GM12878 (cell line): ENCODE results near the gene SIT1. TPM values are rescaled to one million over a fixed set of nuclear protein-coding genes. Genes with fewer than 3 reads are reported as not detected.

Experiments used
- ATAC-seq: fragments of 200-7000 bp; cut with Tn5 transposase; 3 replicates; pipeline ENCODE4 v1.9.1; 2020; ENCODE audit warnings: mild to moderate bottlenecking, moderate library complexity
- BruUV-seq: library from RNA; stranded (reverse); fragments of 400-500 nt; replicated peaks from 2 replicates; lab custom pipeline; 2021; lab: Mats Ljungman, UMichigan
- CTCF ChIA-PET: fragments of 300-600 bp; sonication (Branson Sonifier 250); formaldehyde crosslinking; extraction: SDS; loops from one replicate; lab custom pipeline; 2021; ENCODE audit warnings: inconsistent platforms; lab: Yijun Ruan, JAX
- POLR2A ChIA-PET: fragments of 350-600 bp; formaldehyde crosslinking; extraction: SDS; loops from one replicate; lab custom pipeline; 2021; ENCODE audit warnings: inconsistent platforms; lab: Charles Lee
- RAD21 ChIA-PET: fragments of 300-600 bp; sonication (Branson Sonifier 250); formaldehyde crosslinking; loops from one replicate; lab custom pipeline; 2023; ENCODE audit warnings: antibody characterized with exemption; ENCODE audit not compliant: unreplicated experiment; lab: Charles Lee
- SMC1A ChIA-PET: fragments of 300-600 bp; sonication (Branson Sonifier 250); formaldehyde crosslinking; loops from one replicate; lab custom pipeline; 2023; ENCODE audit not compliant: unreplicated experiment, uncharacterized antibody; lab: Charles Lee
- DNase-seq: peaks from one replicate; pipeline ENCODE4 v3.0.0-alpha.2; 2011; ENCODE audit warnings: low read depth, low spot score
- FAIRE-seq: peaks from 3 replicates; lab custom pipeline; 2011; peaks lifted over from hg19 to GRCh38; lab: Jason Lieb, UNC
- H2AFZ ChIP-seq: 2 replicates; pipeline ENCODE4 v1.6.0; 2011; ENCODE audit warnings: low read depth, low read length, control low read depth; ENCODE audit not compliant: control insufficient read depth
- H3K27ac ChIP-seq: 2 replicates; pipeline ENCODE4 v1.5.1; 2011; ENCODE audit warnings: control low read depth; ENCODE audit not compliant: control insufficient read depth, insufficient read depth
- H3K27me3 ChIP-seq, 2 experiments: replicated peaks in 1 of 2; 2 replicates each; pipeline versions ENCODE4 v1.6.0 to v1.6.1; 2011; ENCODE audit warnings: low read length in 1 of 2; ENCODE audit not compliant: control insufficient read depth in 2 of 2, insufficient read depth in 2 of 2
- H3K36me3 ChIP-seq, 2 experiments: 2 replicates each; pipeline ENCODE4 v1.5.1; 2011; ENCODE audit warnings: low read length in 1 of 2; ENCODE audit not compliant: control insufficient read depth in 2 of 2, insufficient read depth in 2 of 2
- H3K4me1 ChIP-seq: 2 replicates; pipeline ENCODE4 v1.6.1; 2011; ENCODE audit warnings: mild to moderate bottlenecking, low read length, moderate library complexity, mixed read lengths; ENCODE audit not compliant: control insufficient read depth, insufficient read depth
- H3K4me2 ChIP-seq: 2 replicates; pipeline ENCODE4 v1.6.0; 2011; ENCODE audit warnings: control low read depth; ENCODE audit not compliant: control insufficient read depth, insufficient read depth
- H3K4me3 ChIP-seq: fragments of 200-600 bp; sonication (generic); 2 replicates; pipeline ENCODE4 v1.5.1; 2016
- H3K79me2 ChIP-seq: 2 replicates; pipeline ENCODE4 v1.6.0; 2011; ENCODE audit warnings: low read length; ENCODE audit not compliant: control insufficient read depth, insufficient read depth
- H3K9ac ChIP-seq: 2 replicates; pipeline ENCODE4 v1.8.0; 2011; ENCODE audit warnings: low read length, control low read depth, mixed read lengths; ENCODE audit not compliant: control insufficient read depth, insufficient read depth
- H3K9me3 ChIP-seq: replicated peaks from 3 replicates; pipeline ENCODE4 v1.5.1; 2011; ENCODE audit warnings: mild to moderate bottlenecking, low read length; ENCODE audit not compliant: control insufficient read depth, insufficient read depth
- H4K20me1 ChIP-seq: 2 replicates; pipeline ENCODE4 v1.6.0; 2011; ENCODE audit not compliant: control insufficient read depth, insufficient read depth
- CREM ChIP-seq: IDR thresholded peaks from 2 replicates; pipeline ENCODE4 v1.6.1; 2014; ENCODE audit warnings: antibody characterized with exemption, low read depth
- DPF2 ChIP-seq: fragments of 450-650 bp; IDR thresholded peaks from 2 replicates; pipeline ENCODE4 v1.6.1; 2017; ENCODE audit warnings: mild to moderate bottlenecking
- EED ChIP-seq: sonication (generic); IDR thresholded peaks from 2 replicates; pipeline ENCODE4 v1.6.1; 2016; ENCODE audit warnings: antibody characterized with exemption, low read depth
- HDAC2 ChIP-seq: fragments of 200-600 bp; sonication (generic); IDR thresholded peaks from 2 replicates; pipeline ENCODE4 v1.6.1; 2017
- IKZF1 ChIP-seq: fragments of 450-650 bp; conservative IDR thresholded peaks from 2 replicates; pipeline ENCODE4 v1.6.1; 2017; ENCODE audit warnings: antibody characterized with exemption, mild to moderate bottlenecking
- KLF5 ChIP-seq: fragments of 450-650 bp; IDR thresholded peaks from 2 replicates; pipeline ENCODE4 v1.6.1; 2014; ENCODE audit warnings: mild to moderate bottlenecking; ENCODE audit not compliant: partially characterized antibody
- LARP7 ChIP-seq: fragments of 450-650 bp; IDR thresholded peaks from 2 replicates; pipeline ENCODE4 v1.6.1; 2017; ENCODE audit warnings: mild to moderate bottlenecking
- MYC ChIP-seq: IDR thresholded peaks from 2 replicates; pipeline ENCODE4 v1.6.1; 2011; ENCODE audit warnings: mild to moderate bottlenecking, low read length, moderate library complexity, inconsistent platforms; ENCODE audit not compliant: insufficient read depth, insufficient replicate concordance, insufficient read length, severe bottlenecking
- NFIC ChIP-seq: IDR thresholded peaks from 2 replicates; pipeline ENCODE4 v1.6.1; 2012; ENCODE audit warnings: low read depth, mild to moderate bottlenecking, inconsistent platforms, low read length, moderate library complexity
- PAX5 ChIP-seq: IDR thresholded peaks from 2 replicates; pipeline ENCODE4 v1.6.1; 2011; ENCODE audit warnings: low read depth, low read length, borderline replicate concordance
- POLR2A ChIP-seq: IDR thresholded peaks from 2 replicates; pipeline ENCODE4 v1.6.1; 2011; ENCODE audit warnings: low read depth, mild to moderate bottlenecking, low read length
- ZBED1 ChIP-seq: IDR thresholded peaks from 2 replicates; pipeline ENCODE4 v1.6.1; 2016; ENCODE audit warnings: borderline replicate concordance
- ZNF384 ChIP-seq: IDR thresholded peaks from 2 replicates; pipeline ENCODE4 v1.6.1; 2012; ENCODE audit warnings: low read depth, mild to moderate bottlenecking, low read length, improper control_type of control experiment, borderline replicate concordance
- ZNF592 ChIP-seq: fragments of 450-650 bp; IDR thresholded peaks from 2 replicates; pipeline ENCODE4 v1.6.1; 2017; ENCODE audit warnings: mild to moderate bottlenecking, moderate library complexity
- WGBS: methylation state at CpG from one replicate; pipeline ENCODE4 v1.1.6; 2016; ENCODE audit warnings: low lambda C conversion rate; ENCODE audit not compliant: insufficient replicate concordance, insufficient coverage; ENCODE audit errors: missing lambda C conversion rate; 5-methylcytosine and 5-hydroxymethylcytosine counted together
- in situ Hi-C: fragments of 300-500 bp; cut with MboI; formaldehyde crosslinking; loops from 9 replicates; pipeline ENCODE4 v1.14.3; 2018; ENCODE audit warnings: mixed read lengths
- intact Hi-C: fragments of 100-400 bp; cut with micrococcal nuclease; formaldehyde crosslinking; loops from one replicate; pipeline ENCODE4 v1.14.2; 2022; ENCODE audit not compliant: unreplicated experiment
- polyA plus RNA-seq, 11 experiments: library from polyadenylated mRNA; depleted of rRNA in 4 of 11; unstranded in 6 of 11; stranded (reverse) in 5 of 11; fragments of >200 nt; fragmentation: Nextera tagmentation in 4 of 11; fragmentation: Illumina TruSeq in 1 of 11; extraction: Ambion mirVana in 4 of 11; extraction: Trizol in 1 of 11; gene quantifications; 1 replicate in 1 of 11; 2 replicates in 10 of 11; pipeline versions ENCODE4 v1.2.1 to v1.2.3, GENCODE V29; 2011 to 2016; ENCODE audit warnings: inconsistent platforms in 2 of 11, missing spikeins in 2 of 11, low read depth in 1 of 11
- total RNA-seq, 4 experiments: library from RNA; depleted of rRNA in 3 of 4; stranded (reverse); fragments of >200 nt in 3 of 4; fragmentation: Illumina TruSeq in 1 of 4; extraction: Trizol in 1 of 4; gene quantifications; 2 replicates each; pipeline versions ENCODE4 v1.2.1 to v1.2.3, GENCODE V29; 2013 to 2021
- TF ChIP-seq, protein P1 (sequence below), 3 experiments: IDR thresholded peaks in 2 of 3; conservative IDR thresholded peaks in 1 of 3; 2 replicates each; pipeline ENCODE4 v1.5.1; 2011; ENCODE audit warnings: low read depth in 3 of 3, low read length in 3 of 3, mild to moderate bottlenecking in 3 of 3, control low read depth in 2 of 3, moderate library complexity in 2 of 3, inconsistent platforms in 1 of 3, mixed read lengths in 1 of 3; ENCODE audit not compliant: control insufficient read depth in 2 of 3, insufficient read depth in 1 of 3; ENCODE audit errors: extremely low read depth in 1 of 3
- TF ChIP-seq, protein P2 (sequence below): fragments of 450-650 bp; IDR thresholded peaks from 2 replicates; pipeline ENCODE4 v1.6.1; 2017; ENCODE audit warnings: mild to moderate bottlenecking, low read depth, inconsistent platforms; ENCODE audit not compliant: poor library complexity, severe bottlenecking

Gene SIT1
- total and polyA plus RNA-seq, 10 of the 15 experiments (the other 5 are each of a cell fraction or from before 2014, with no cell fraction given) = 0.97 to 137 (median 59.7) TPM

- Histone ChIP-seq H2AFZ (no peak overlapping the region), H3K79me2 (no peaks in the 10 kb centered on the region), H4K20me1 (no peaks in the 10 kb centered on the region), H3K4me3 (no peak overlapping the region), H3K4me1 (peaks cover 8% of the 10 kb centered on the region), H3K27ac (no peak overlapping the region), H3K36me3 (no peaks in the 10 kb centered on the region), H3K4me2 (no peak overlapping the region), H3K9me3 (no peaks in the 10 kb centered on the region), H3K27me3 (no peaks in the 10 kb centered on the region; a peak in 2 of 4 replicates), H3K9ac (no peak overlapping the region)
- intact Hi-C loops (no loop called here), in situ Hi-C loops (no loop called here)
- ChIA-PET RAD21 (interaction anchor here (1.1 kb wide), 1 partner anchor 17 kb away, joined by 4 read pairs; the partner anchor contains the start of gene ARHGEF39), SMC1A (interaction anchor here (1.0 to 1.8 kb wide), 4 partner anchors 12 to 201 kb away, joined by 3 to 6 read pairs (median 4); no protein-coding TSS in a partner anchor), CTCF (interaction anchor here (1.0 to 2.6 kb wide), 3 partner anchors 14 to 22 kb away, joined by 6 to 28 read pairs (median 7); no protein-coding TSS in a partner anchor), POLR2A (interaction anchor here (1.4 to 1.8 kb wide), 3 partner anchors 14 to 46 kb away, joined by 3 to 5 read pairs (median 3); no protein-coding TSS in a partner anchor)
- 46% methylated on average over 3 of the region's 3 CpGs for WGBS
- FAIRE-seq (no peak), ATAC-seq (no peak), DNase-seq (no peak)
- BruUV-seq = no TSS peak
- no peak for TF ChIP-seq CREM
- no peak for TF ChIP-seq IKZF1
- TF ChIP-seq DPF2 = no peak
- no peak for TF ChIP-seq PAX5
- TF ChIP-seq ZNF592 = no peak
- no peak for TF ChIP-seq LARP7
- TF ChIP-seq, protein P1, sequence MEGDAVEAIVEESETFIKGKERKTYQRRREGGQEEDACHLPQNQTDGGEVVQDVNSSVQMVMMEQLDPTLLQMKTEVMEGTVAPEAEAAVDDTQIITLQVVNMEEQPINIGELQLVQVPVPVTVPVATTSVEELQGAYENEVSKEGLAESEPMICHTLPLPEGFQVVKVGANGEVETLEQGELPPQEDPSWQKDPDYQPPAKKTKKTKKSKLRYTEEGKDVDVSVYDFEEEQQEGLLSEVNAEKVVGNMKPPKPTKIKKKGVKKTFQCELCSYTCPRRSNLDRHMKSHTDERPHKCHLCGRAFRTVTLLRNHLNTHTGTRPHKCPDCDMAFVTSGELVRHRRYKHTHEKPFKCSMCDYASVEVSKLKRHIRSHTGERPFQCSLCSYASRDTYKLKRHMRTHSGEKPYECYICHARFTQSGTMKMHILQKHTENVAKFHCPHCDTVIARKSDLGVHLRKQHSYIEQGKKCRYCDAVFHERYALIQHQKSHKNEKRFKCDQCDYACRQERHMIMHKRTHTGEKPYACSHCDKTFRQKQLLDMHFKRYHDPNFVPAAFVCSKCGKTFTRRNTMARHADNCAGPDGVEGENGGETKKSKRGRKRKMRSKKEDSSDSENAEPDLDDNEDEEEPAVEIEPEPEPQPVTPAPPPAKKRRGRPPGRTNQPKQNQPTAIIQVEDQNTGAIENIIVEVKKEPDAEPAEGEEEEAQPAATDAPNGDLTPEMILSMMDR (IDR thresholded peaks at IDR 0.05 in 2 of 3, conservative IDR thresholded peaks at IDR 0.05 in 1 of 3; ENCODE audit: control insufficient read depth in 2 of 3, extremely low read depth in 1 of 3, insufficient read depth in 1 of 3, low read depth in 3 of 3, low read length in 3 of 3) = no peak
- TF ChIP-seq ZBED1 = no peak
- no peak for TF ChIP-seq NFIC
- no peak for TF ChIP-seq KLF5
- TF ChIP-seq ZNF384 = no peak
- no peak for TF ChIP-seq EED
- no peak for TF ChIP-seq MYC
- TF ChIP-seq, protein P2, sequence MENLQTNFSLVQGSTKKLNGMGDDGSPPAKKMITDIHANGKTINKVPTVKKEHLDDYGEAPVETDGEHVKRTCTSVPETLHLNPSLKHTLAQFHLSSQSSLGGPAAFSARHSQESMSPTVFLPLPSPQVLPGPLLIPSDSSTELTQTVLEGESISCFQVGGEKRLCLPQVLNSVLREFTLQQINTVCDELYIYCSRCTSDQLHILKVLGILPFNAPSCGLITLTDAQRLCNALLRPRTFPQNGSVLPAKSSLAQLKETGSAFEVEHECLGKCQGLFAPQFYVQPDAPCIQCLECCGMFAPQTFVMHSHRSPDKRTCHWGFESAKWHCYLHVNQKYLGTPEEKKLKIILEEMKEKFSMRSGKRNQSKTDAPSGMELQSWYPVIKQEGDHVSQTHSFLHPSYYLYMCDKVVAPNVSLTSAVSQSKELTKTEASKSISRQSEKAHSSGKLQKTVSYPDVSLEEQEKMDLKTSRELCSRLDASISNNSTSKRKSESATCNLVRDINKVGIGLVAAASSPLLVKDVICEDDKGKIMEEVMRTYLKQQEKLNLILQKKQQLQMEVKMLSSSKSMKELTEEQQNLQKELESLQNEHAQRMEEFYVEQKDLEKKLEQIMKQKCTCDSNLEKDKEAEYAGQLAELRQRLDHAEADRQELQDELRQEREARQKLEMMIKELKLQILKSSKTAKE = no peak
- TF ChIP-seq POLR2A = no peak
- no peak for TF ChIP-seq HDAC2
Measured at GRCh38 chr9:35681341-35682002, 30.7 kb upstream of the SIT1 start.
